AG10803 (cell line): ENCODE measurements around the gene GAL3ST2.
"Not testable (repeated sequence)": the region's sequence is repeated elsewhere in the genome, so short reads cannot be mapped to it uniquely, and the experiment has no call there.

Experiments
- DNase-seq: peaks from one replicate; pipeline ENCODE4 v3.0.0; 2010; ENCODE audit warnings: low read depth
- H3K4me3 ChIP-seq: 2 replicates; pipeline ENCODE4 v1.5.1; 2011; ENCODE audit warnings: mild to moderate bottlenecking, low read length, control low read depth
- CTCF ChIP-seq: conservative IDR thresholded peaks from 2 replicates; pipeline ENCODE4 v1.5.1; 2011; ENCODE audit warnings: mild to moderate bottlenecking, low read length, control low read depth, inconsistent platforms

GAL3ST2 gene

GRCh38 chr2:241796209-241796608 lies 19.6 kb downstream of the GAL3ST2 start:
- no peak for DNase-seq
- no peak for TF ChIP-seq CTCF
- H3K4me3 ChIP-seq, result no peak overlapping the region

GRCh38 chr2:241796610-241797138 lies 20.1 kb downstream of the GAL3ST2 start:
- no peak for DNase-seq
- no peak overlapping the region for H3K4me3 ChIP-seq
- no peak for TF ChIP-seq CTCF

- no peak for TF ChIP-seq CTCF
- DNase-seq, result no peak
- H3K4me3 ChIP-seq, result no peak overlapping the region
Measured at GRCh38 chr2:241797441-241798080, 20.9 kb downstream of the GAL3ST2 start.

- DNase-seq, result no peak
- TF ChIP-seq CTCF, result no peak
- no peak overlapping the region for H3K4me3 ChIP-seq
Measured at GRCh38 chr2:241798081-241798630, 21.5 kb downstream of the GAL3ST2 start.

- no peak for TF ChIP-seq CTCF
- no peak for DNase-seq
- no peak overlapping the region for H3K4me3 ChIP-seq
Measured at GRCh38 chr2:241798631-241799521, 22.3 kb downstream of the GAL3ST2 start.

GRCh38 chr2:241799522-241800197 lies 23.0 kb downstream of the GAL3ST2 start:
- TF ChIP-seq CTCF, result no peak

GRCh38 chr2:241800198-241800903 lies 23.7 kb downstream of the GAL3ST2 start:
- DNase-seq, H3K4me3 ChIP-seq: not testable (repeated sequence)

More at GRCh38 chr2:241799522-241800197, 23.0 kb downstream of the GAL3ST2 start:
- DNase-seq, result no peak
- H3K4me3 ChIP-seq, result no peak overlapping the region
